H9 (cell line): ENCODE results near the gene SRCAP. TPM values are rescaled to one million over a fixed set of nuclear protein-coding genes. Genes with fewer than 3 reads are reported as not detected.

Experiments
- DNase-seq: peaks from one replicate; pipeline ENCODE4 v3.0.0-alpha.2; 2017
- H2AFZ ChIP-seq: one replicate; pipeline ENCODE4 v1.6.1; 2013; ENCODE audit warnings: mild to moderate bottlenecking, low read length, control low read depth, moderate library complexity
- H2AK5ac ChIP-seq: 2 replicates; pipeline ENCODE4 v1.6.1; 2013; ENCODE audit warnings: low read length, control low read depth, mixed read lengths; ENCODE audit not compliant: insufficient read length
- H2BK120ac ChIP-seq: one replicate; pipeline ENCODE4 v1.6.1; 2013; ENCODE audit warnings: low read depth, mild to moderate bottlenecking, low read length, control low read depth, inconsistent platforms; ENCODE audit not compliant: poor library complexity, severe bottlenecking
- H2BK12ac ChIP-seq: 2 replicates; pipeline ENCODE4 v1.6.1; 2013; ENCODE audit warnings: low read length, control low read depth, mixed read lengths, low read depth; ENCODE audit not compliant: insufficient read length
- H2BK15ac ChIP-seq: 2 replicates; pipeline ENCODE4 v1.6.1; 2013; ENCODE audit warnings: low read depth, low read length, control low read depth
- H2BK20ac ChIP-seq: one replicate; pipeline ENCODE4 v1.6.1; 2013; ENCODE audit warnings: low read depth, mild to moderate bottlenecking, low read length, control low read depth, inconsistent platforms; ENCODE audit not compliant: poor library complexity, severe bottlenecking
- H2BK5ac ChIP-seq: 2 replicates; pipeline ENCODE4 v1.6.1; 2013; ENCODE audit warnings: low read length, control low read depth, mixed read lengths; ENCODE audit not compliant: insufficient read length
- H3K14ac ChIP-seq: 2 replicates; pipeline ENCODE4 v1.6.1; 2013; ENCODE audit warnings: low read length, control low read depth; ENCODE audit not compliant: insufficient read depth
- H3K18ac ChIP-seq: 2 replicates; pipeline ENCODE4 v1.6.1; 2013; ENCODE audit warnings: low read depth, mild to moderate bottlenecking, mixed read lengths, low read length, control low read depth; ENCODE audit not compliant: insufficient read length
- H3K23ac ChIP-seq: 2 replicates; pipeline ENCODE4 v1.6.1; 2013; ENCODE audit warnings: low read length, control low read depth, mixed read lengths, low read depth; ENCODE audit not compliant: insufficient read length
- H3K23me2 ChIP-seq: 2 replicates; pipeline ENCODE4 v1.6.1; 2013; ENCODE audit warnings: low read depth, mild to moderate bottlenecking, mixed read lengths, low read length, control low read depth; ENCODE audit not compliant: insufficient read length, poor library complexity, severe bottlenecking
- H3K27ac ChIP-seq: 2 replicates; pipeline ENCODE4 v1.5.1; 2013; ENCODE audit warnings: low read length, control low read depth, mixed read lengths, low read depth; ENCODE audit not compliant: insufficient read length
- H3K27me3 ChIP-seq: 2 replicates; pipeline ENCODE4 v1.6.1; 2013; ENCODE audit warnings: low read length, control low read depth, inconsistent platforms; ENCODE audit not compliant: insufficient read depth
- H3K4ac ChIP-seq: 2 replicates; pipeline ENCODE4 v1.6.1; 2013; ENCODE audit warnings: low read depth, mild to moderate bottlenecking, control low read depth, inconsistent platforms, low read length, moderate library complexity
- H3K4me1 ChIP-seq: 2 replicates; pipeline ENCODE4 v1.6.1; 2013; ENCODE audit warnings: low read length, control low read depth, inconsistent platforms; ENCODE audit not compliant: insufficient read depth
- H3K4me2 ChIP-seq: 2 replicates; pipeline ENCODE4 v1.6.1; 2013; ENCODE audit warnings: low read length, control low read depth, mixed read lengths; ENCODE audit not compliant: insufficient read length, insufficient read depth
- H3K56ac ChIP-seq: 2 replicates; pipeline ENCODE4 v1.6.1; 2013; ENCODE audit warnings: low read depth, mild to moderate bottlenecking, mixed read lengths, low read length, control low read depth; ENCODE audit not compliant: insufficient read length
- H3K79me1 ChIP-seq: 2 replicates; pipeline ENCODE4 v1.6.1; 2013; ENCODE audit warnings: low read depth, mild to moderate bottlenecking, moderate library complexity, low read length, control low read depth, inconsistent platforms; ENCODE audit not compliant: insufficient read depth, poor library complexity, severe bottlenecking
- H3K79me2 ChIP-seq: 2 replicates; pipeline ENCODE4 v1.6.1; 2013; ENCODE audit warnings: low read length, control low read depth, inconsistent platforms; ENCODE audit not compliant: insufficient read depth
- H3K9ac ChIP-seq: 2 replicates; pipeline ENCODE4 v1.6.1; 2013; ENCODE audit warnings: low read length, control low read depth, mixed read lengths; ENCODE audit not compliant: insufficient read length; ENCODE audit errors: extremely low read depth
- H3K9me3 ChIP-seq: one replicate; pipeline ENCODE4 v1.6.1; 2013; ENCODE audit warnings: low read depth, low read length, inconsistent platforms; ENCODE audit not compliant: control insufficient read depth
- H3T11ph ChIP-seq: one replicate; pipeline ENCODE4 v1.6.1; 2013; ENCODE audit warnings: mild to moderate bottlenecking, low read length, control low read depth, inconsistent platforms
- H4K20me1 ChIP-seq: one replicate; pipeline ENCODE4 v1.6.1; 2013; ENCODE audit not compliant: control insufficient read depth, insufficient read length, insufficient read depth
- H4K5ac ChIP-seq: 2 replicates; pipeline ENCODE4 v1.6.1; 2013; ENCODE audit warnings: low read depth, mild to moderate bottlenecking, mixed read lengths, low read length, control low read depth; ENCODE audit not compliant: insufficient read length
- H4K8ac ChIP-seq: replicated peaks from 2 replicates; pipeline ENCODE4 v1.6.1; 2013; ENCODE audit warnings: low read length, control low read depth, mixed read lengths, low read depth; ENCODE audit not compliant: insufficient read length
- H4K91ac ChIP-seq: 2 replicates; pipeline ENCODE4 v1.6.1; 2013; ENCODE audit warnings: low read depth, mild to moderate bottlenecking, moderate library complexity, mixed read lengths, low read length, control low read depth; ENCODE audit not compliant: insufficient read length
- H3K27ac Mint-ChIP-seq, 3 experiments: 2 replicates in 2 of 3; 3 replicates in 1 of 3; pipeline ENCODE4 v1.8.0; 2020 to 2021; ENCODE audit warnings: mixed read lengths in 3 of 3, mild to moderate bottlenecking in 1 of 3, moderate library complexity in 1 of 3
- H3K27me3 Mint-ChIP-seq: 2 replicates; pipeline ENCODE4 v1.8.0; 2021; ENCODE audit warnings: low read depth, mild to moderate bottlenecking, moderate library complexity, mixed read lengths
- H3K36me3 Mint-ChIP-seq, 3 experiments: 2 replicates in 2 of 3; 3 replicates in 1 of 3; pipeline ENCODE4 v1.8.0; 2020 to 2021; ENCODE audit warnings: low read depth in 3 of 3, mixed read lengths in 3 of 3; ENCODE audit not compliant: insufficient read depth in 1 of 3
- H3K4me1 Mint-ChIP-seq, 2 experiments: 2 replicates each; pipeline ENCODE4 v1.8.0; 2020; ENCODE audit warnings: mixed read lengths in 2 of 2
- H3K4me3 Mint-ChIP-seq, 2 experiments: 2 replicates in 1 of 2; 3 replicates in 1 of 2; pipeline ENCODE4 v1.8.0; 2020 to 2021; ENCODE audit warnings: mild to moderate bottlenecking in 2 of 2, mixed read lengths in 2 of 2, moderate library complexity in 1 of 2
- H3K9me3 Mint-ChIP-seq, 2 experiments: 2 replicates in 1 of 2; 3 replicates in 1 of 2; pipeline ENCODE4 v1.8.0; 2020; ENCODE audit warnings: mild to moderate bottlenecking in 2 of 2, mixed read lengths in 2 of 2, moderate library complexity in 1 of 2
- WGBS: extraction: QIAGEN DNeasy Blood & Tissue Kit; methylation state at CpG from one replicate; pipeline ENCODE4 v1.1.7; 2013; ENCODE audit warnings: missing lambda C conversion rate, low lambda C conversion rate, mixed read lengths; ENCODE audit not compliant: insufficient read length; ENCODE audit errors: extremely low coverage; 5-methylcytosine and 5-hydroxymethylcytosine counted together
- total RNA-seq: library from RNA; stranded (reverse); gene quantifications from 2 replicates; pipeline ENCODE4 v1.2.1, GENCODE V29; 2021
- TF ChIP-seq, protein P1 (sequence below): fragments of 200-600 bp; sonication (generic); conservative IDR thresholded peaks from 3 replicates; pipeline ENCODE4 v1.8.0; 2021; ENCODE audit warnings: antibody characterized with exemption, mild to moderate bottlenecking

SRCAP gene
- total RNA-seq, 1 experiment from 2014 or later = 63.1 TPM

DNA sequence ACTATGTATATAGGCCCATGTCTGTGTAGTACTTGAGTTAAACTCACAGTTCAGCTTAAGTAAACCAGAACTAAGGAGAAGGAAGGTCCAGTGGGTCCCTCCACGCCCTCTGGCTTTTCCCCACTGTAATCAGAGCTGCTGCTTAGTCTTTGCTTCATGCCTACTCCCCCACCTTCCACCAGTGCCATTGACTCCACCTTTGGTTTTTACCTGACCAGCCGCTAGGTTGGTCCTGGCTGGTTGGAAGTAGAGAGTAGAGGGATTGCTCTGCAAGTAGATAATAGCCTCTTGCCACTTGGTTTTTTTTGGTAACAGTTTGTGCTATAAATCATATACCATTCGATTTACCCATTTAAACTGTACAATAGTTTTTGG is 26.4 kb downstream of the SRCAP start:
- no peak overlapping the region for H2BK120ac ChIP-seq
- H3K9me3 ChIP-seq = no peaks in the 10 kb centered on the region
- H2AK5ac ChIP-seq = no peak overlapping the region
- H3K9ac ChIP-seq = no peak overlapping the region
- H3K4me1 ChIP-seq = peaks cover 2% of the 10 kb centered on the region; the same call in 1 of the 2 replicates
- H3K4ac ChIP-seq = no peak overlapping the region
- Mint-ChIP-seq H3K36me3 (peaks cover 59 to 89% (median 78%) of the 10 kb centered on the region in 3 experiments), H3K27ac (no peak overlapping the region), H3K4me1 (peaks cover 9 to 10% of the 10 kb centered on the region in 2 experiments), H3K27me3 (no peaks in the 10 kb centered on the region), H3K4me3 (no peak overlapping the region), H3K9me3 (peaks cover 0 to 2% of the 10 kb centered on the region in 2 experiments; a peak in 2 of 5 replicates)
- H2AFZ ChIP-seq = no peak overlapping the region
- TF ChIP-seq, protein P1, sequence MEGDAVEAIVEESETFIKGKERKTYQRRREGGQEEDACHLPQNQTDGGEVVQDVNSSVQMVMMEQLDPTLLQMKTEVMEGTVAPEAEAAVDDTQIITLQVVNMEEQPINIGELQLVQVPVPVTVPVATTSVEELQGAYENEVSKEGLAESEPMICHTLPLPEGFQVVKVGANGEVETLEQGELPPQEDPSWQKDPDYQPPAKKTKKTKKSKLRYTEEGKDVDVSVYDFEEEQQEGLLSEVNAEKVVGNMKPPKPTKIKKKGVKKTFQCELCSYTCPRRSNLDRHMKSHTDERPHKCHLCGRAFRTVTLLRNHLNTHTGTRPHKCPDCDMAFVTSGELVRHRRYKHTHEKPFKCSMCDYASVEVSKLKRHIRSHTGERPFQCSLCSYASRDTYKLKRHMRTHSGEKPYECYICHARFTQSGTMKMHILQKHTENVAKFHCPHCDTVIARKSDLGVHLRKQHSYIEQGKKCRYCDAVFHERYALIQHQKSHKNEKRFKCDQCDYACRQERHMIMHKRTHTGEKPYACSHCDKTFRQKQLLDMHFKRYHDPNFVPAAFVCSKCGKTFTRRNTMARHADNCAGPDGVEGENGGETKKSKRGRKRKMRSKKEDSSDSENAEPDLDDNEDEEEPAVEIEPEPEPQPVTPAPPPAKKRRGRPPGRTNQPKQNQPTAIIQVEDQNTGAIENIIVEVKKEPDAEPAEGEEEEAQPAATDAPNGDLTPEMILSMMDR = no peak
- H3K23me2 ChIP-seq = no peaks in the 10 kb centered on the region
- H2BK12ac ChIP-seq = no peak overlapping the region
- H3K4me2 ChIP-seq = no peak overlapping the region
- no peak overlapping the region for H3K14ac ChIP-seq
- no peak overlapping the region for H3K56ac ChIP-seq
- H3K23ac ChIP-seq = no peak overlapping the region
- DNase-seq = no peak
- H2BK5ac ChIP-seq = no peak overlapping the region
- H2BK15ac ChIP-seq = no peak overlapping the region
- H3K79me1 ChIP-seq = no peaks in the 10 kb centered on the region
- no peak overlapping the region for H4K5ac ChIP-seq
- no peaks in the 10 kb centered on the region for H4K20me1 ChIP-seq
- no peak overlapping the region for H3K18ac ChIP-seq
- no peaks in the 10 kb centered on the region; the same call in 1 of the 2 replicates for H3K79me2 ChIP-seq
- no peak overlapping the region for H4K8ac ChIP-seq
- H3K27me3 ChIP-seq = no peaks in the 10 kb centered on the region
- no CpG with 5 or more reads among the region's 3 CpGs for WGBS
- H4K91ac ChIP-seq = no peak overlapping the region
- H2BK20ac ChIP-seq = no peak overlapping the region
- H3T11ph ChIP-seq = no peak overlapping the region
- H3K27ac ChIP-seq = no peak overlapping the region
